ENCODE data around the gene TCF25.
"Not testable (repeated sequence)": the region's sequence is repeated elsewhere in the genome, so short reads cannot be mapped to it uniquely, and the experiment has no call there.

Gene TCF25

GRCh38 chr16:89914642-89915285 is 41.4 kb downstream of the TCF25 start:
- not testable (repeated sequence) for H3K27ac ChIP-seq, H3K4me3 ChIP-seq

GRCh38 chr16:89915303-89916232 is 42.2 kb downstream of the TCF25 start:
- Histone ChIP-seq H3K4me3 (no peak overlapping the region), H3K27ac (peak overlapping the region in 3 of 21 experiments; percentile 26 to 45 (median 29))

- Histone ChIP-seq H3K27ac (peak overlapping the region in 16 of 21 experiments; percentile 16 to 80 (median 61)), H3K4me3 (peak overlapping the region; percentile 5 to 35 (median 17))
These were observed 44.5 kb downstream of the TCF25 start for GRCh38 chr16:89917773-89918452.

GRCh38 chr16:89918453-89919347 is 45.3 kb downstream of the TCF25 start, which contains the start of gene MC1R:
Gene MC1R, plus strand, starts transcription at chr16:89918862. Its CDS starts 397 bp downstream, at chr16:89919259.
- H3K27ac ChIP-seq = peak within 1 kb of the TSS in 17 of 21 experiments; percentile 16 to 80 (median 64)

GRCh38 chr16:89919535-89920406 is 46.4 kb downstream of the TCF25 start:
- Histone ChIP-seq H3K4me3 (no peak overlapping the region), H3K27ac (peak overlapping the region in 7 of 21 experiments; percentile 5 to 88 (median 74))

More at GRCh38 chr16:89918453-89919347, 45.3 kb downstream of the TCF25 start, which contains the start of gene MC1R:
- H3K4me3 ChIP-seq = peak within 1 kb of the TSS; percentile 5 to 35 (median 17)

GRCh38 chr16:89920723-89921122 is 47.3 kb downstream of the TCF25 start:
- peak overlapping the region in 17 of 21 experiments; percentile 19 to 95 (median 82) for H3K27ac ChIP-seq
- H3K4me3 ChIP-seq = no peak overlapping the region

- H3K4me3 ChIP-seq = peak overlapping the region in 2 of 7 experiments; percentile 45 to 55
- H3K27ac ChIP-seq = peak overlapping the region in 19 of 21 experiments; percentile 17 to 95 (median 81)
These were observed 47.8 kb downstream of the TCF25 start for GRCh38 chr16:89921131-89921701.

GRCh38 chr16:89921702-89922476 is 48.5 kb downstream of the TCF25 start:
- Histone ChIP-seq H3K27ac (peak overlapping the region in 19 of 21 experiments; percentile 58 to 95 (median 81)), H3K4me3 (peak overlapping the region; percentile 45 to 68 (median 50))

- H3K27ac ChIP-seq = peak overlapping the region; percentile 61 to 95 (median 81)
- peak overlapping the region; percentile 45 to 68 (median 50) for H3K4me3 ChIP-seq
These were observed 49.1 kb downstream of the TCF25 start for GRCh38 chr16:89922477-89922883.

- Histone ChIP-seq H3K4me3 (peak within 1 kb of the TSS; percentile 45 to 68 (median 50)), H3K27ac (peak within 1 kb of the TSS; percentile 61 to 95 (median 81))
These were observed 49.7 kb downstream of the TCF25 start, which contains the start of gene TUBB3 for GRCh38 chr16:89922884-89923639. Gene TUBB3, plus strand, starts transcription at chr16:89923342. Its CDS starts 60 bp downstream, at chr16:89923402.

- H3K27ac ChIP-seq = peak overlapping the region in 10 of 21 experiments; percentile 2 to 95 (median 82)
- peak overlapping the region; percentile 45 to 68 (median 50) for H3K4me3 ChIP-seq
These were observed 50.4 kb downstream of the TCF25 start for GRCh38 chr16:89923640-89924296.

- H3K4me3 ChIP-seq = peak overlapping the region in 6 of 7 experiments; percentile 45 to 68 (median 52)
- H3K27ac ChIP-seq = peak overlapping the region in 1 of 21 experiments; percentile 95
These were observed 51.0 kb downstream of the TCF25 start for GRCh38 chr16:89924297-89924924.

- Histone ChIP-seq H3K4me3 (peak overlapping the region in 4 of 7 experiments; percentile 45 to 68 (median 53)), H3K27ac (no peak overlapping the region)
These were observed 51.5 kb downstream of the TCF25 start for GRCh38 chr16:89924925-89925307.

GRCh38 chr16:89925596-89926079 is 52.2 kb downstream of the TCF25 start:
- Histone ChIP-seq H3K4me3 (peak overlapping the region; percentile 19 to 42 (median 37)), H3K27ac (no peak overlapping the region)
